ENCODE data around the gene COL11A1.

COL11A1 gene

GRCh38 chr1:102897557-102897956 is 210.8 kb downstream of the COL11A1 start:
- DNase-seq: no peak

GRCh38 chr1:102896771-102897170 is 211.6 kb downstream of the COL11A1 start:
- DNase-seq: no peak

GRCh38 chr1:102896286-102896685 is 212.0 kb downstream of the COL11A1 start:
- DNase-seq: no peak

- DNase-seq: no peak
Observed at GRCh38 chr1:102891868-102892625, 216.3 kb downstream of the COL11A1 start.

GRCh38 chr1:102886638-102887037 is 221.7 kb downstream of the COL11A1 start:
- no peak for DNase-seq

GRCh38 chr1:102884238-102884637 is 224.1 kb downstream of the COL11A1 start:
- no peak for DNase-seq

- DNase-seq: no peak
Observed at GRCh38 chr1:102879439-102879993, 228.8 kb downstream of the COL11A1 start.

- peak; percentile 68 for DNase-seq
Observed at GRCh38 chr1:102875756-102876155, 232.6 kb downstream of the COL11A1 start.

GRCh38 chr1:102872526-102872925 is 235.8 kb downstream of the COL11A1 start:
- DNase-seq: no peak

GRCh38 chr1:102872097-102872496 is 236.2 kb downstream of the COL11A1 start:
- DNase-seq: no peak

- no peak for DNase-seq
Observed at GRCh38 chr1:102863704-102864103, 244.6 kb downstream of the COL11A1 start.

- DNase-seq: no peak
Observed at GRCh38 chr1:102861247-102861646, 247.1 kb downstream of the COL11A1 start.

GRCh38 chr1:102858695-102859094 is 249.6 kb downstream of the COL11A1 start:
- DNase-seq: peak; percentile 56

- DNase-seq: no peak
Observed at GRCh38 chr1:102857251-102857650, 251.1 kb downstream of the COL11A1 start.

GRCh38 chr1:102853701-102854187 is 254.6 kb downstream of the COL11A1 start:
- no peak for DNase-seq

- DNase-seq: no peak
Observed at GRCh38 chr1:102853136-102853535, 255.2 kb downstream of the COL11A1 start.

GRCh38 chr1:102852613-102853012 is 255.7 kb downstream of the COL11A1 start:
- no peak for DNase-seq

- no peak for DNase-seq
Observed at GRCh38 chr1:102851616-102852015, 256.7 kb downstream of the COL11A1 start.

- DNase-seq: no peak
Observed at GRCh38 chr1:102842606-102843005, 265.7 kb downstream of the COL11A1 start.

GRCh38 chr1:102840741-102841140 is 267.6 kb downstream of the COL11A1 start:
- DNase-seq: no peak

GRCh38 chr1:102838016-102838415 is 270.3 kb downstream of the COL11A1 start:
- DNase-seq: no peak

GRCh38 chr1:102837551-102837950 is 270.8 kb downstream of the COL11A1 start:
- DNase-seq: peak; percentile 14

GRCh38 chr1:102836991-102837390 is 271.3 kb downstream of the COL11A1 start:
- no peak for DNase-seq

GRCh38 chr1:102834688-102835320 is 273.5 kb downstream of the COL11A1 start:
- no peak for DNase-seq
